Dedifferentiated amniotic fluid mesenchymal stem cell (primary cell): ENCODE results near the gene RAP1GAP2.

Experiments
- DNase-seq: peaks from one replicate; pipeline ENCODE4 v3.0.0-alpha.2; 2016; ENCODE audit errors: extremely low spot score

The RAP1GAP2 gene

DNA sequence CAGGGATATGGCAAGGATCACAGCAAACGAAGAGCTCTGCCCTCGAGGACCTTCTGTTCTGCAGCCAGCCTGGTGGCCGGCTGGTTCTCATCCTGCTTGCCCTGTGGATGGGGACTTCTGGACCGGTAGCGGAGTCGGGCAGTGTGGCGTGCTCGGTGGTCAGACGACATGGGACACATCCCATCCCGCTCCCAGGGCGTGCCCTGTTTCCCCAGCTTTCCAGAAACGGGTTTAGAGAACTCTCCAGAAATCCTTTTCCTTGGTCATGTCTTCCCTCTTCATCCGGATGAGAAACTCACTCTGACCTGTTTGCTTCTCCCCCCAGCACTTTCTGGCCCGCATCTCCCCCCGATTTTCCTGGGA lies 151.3 kb downstream of the RAP1GAP2 start:
- DNase-seq: no peak

DNA sequence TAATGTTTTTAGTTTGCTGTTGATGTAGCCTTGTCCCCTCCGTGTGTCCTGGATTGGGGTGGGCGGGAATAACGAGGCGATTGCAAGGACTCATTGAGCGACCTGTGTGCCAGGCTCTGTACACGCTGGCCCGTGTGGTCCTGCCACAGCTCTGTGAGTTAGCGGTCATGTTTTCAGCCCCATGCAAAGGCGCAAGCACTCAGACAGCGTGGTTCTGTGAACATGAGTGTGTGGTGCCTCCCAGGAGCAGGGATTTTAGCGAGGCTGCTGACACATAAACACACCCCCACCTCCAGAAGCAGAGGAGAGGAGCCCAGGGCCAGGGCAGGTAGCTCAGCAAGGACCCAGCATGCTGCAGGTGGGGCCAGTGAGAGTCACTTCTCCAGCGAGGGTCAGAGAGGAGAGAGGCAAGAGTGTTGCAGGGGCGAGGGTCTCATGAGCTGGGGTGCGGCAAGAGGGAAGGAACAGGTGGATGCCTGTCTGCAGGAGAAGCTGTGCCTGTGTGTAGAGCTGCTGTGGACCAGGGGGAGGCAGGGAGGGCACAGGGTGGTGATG lies 151.8 kb downstream of the RAP1GAP2 start:
- no peak for DNase-seq

DNA sequence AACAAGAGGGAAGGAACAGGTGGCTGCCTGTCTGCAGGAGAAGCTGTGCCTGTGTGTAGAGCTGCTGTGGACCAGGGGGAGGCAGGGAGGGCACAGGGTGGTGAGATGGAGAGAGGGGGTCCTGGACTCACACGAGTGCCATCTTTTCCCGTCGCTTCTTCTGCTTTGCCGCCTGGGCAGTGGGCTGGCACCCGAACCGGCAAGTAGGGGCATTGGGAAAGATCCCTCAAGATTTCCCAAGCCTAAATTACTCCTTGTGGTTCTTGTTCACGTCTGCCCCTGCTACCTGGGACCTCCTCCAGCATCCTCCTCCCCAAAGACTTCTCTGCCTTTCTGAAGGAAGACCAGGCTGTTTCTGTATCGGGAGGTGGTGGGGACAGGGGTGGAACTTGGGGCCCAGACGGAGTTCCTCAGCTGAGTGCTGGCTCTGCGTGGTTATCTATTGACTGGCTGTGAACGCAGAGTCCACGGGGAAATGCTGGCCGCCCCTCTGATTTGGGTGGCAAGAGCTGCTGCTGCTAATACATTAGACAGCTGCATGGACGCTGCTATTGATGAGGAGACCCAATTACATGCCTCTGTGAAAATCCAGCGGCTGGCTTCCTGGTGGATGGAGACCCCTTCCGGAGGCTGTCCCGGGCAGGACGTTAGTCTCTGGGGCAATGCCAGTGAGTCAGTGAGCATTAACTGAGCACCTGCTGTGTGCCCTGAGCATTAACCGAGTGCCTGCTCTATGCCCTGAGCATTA lies 152.7 kb downstream of the RAP1GAP2 start:
- no peak for DNase-seq

GRCh38 chr17:2949469-2950044 lies 153.3 kb downstream of the RAP1GAP2 start:
- no peak for DNase-seq

DNA sequence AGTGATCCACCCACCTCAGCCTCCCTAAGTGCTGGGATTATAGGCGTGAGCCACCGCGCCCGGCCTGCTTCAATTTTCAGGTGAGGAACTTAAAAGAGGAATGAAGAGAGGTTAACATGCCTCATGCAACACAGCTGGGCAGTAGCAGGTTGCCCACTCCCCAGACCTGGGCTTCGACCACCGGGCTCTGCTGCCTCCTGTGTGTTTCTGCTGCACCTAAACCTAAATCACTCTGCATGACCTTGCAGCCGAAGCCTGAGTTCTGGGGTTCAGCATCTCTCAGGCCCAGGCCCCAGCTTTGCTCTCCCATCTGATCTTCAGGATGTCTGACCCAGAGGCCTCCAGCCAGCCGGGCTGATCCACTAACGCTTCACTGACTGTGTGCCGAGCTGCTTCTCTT lies 154.6 kb downstream of the RAP1GAP2 start:
- DNase-seq: no peak

DNA sequence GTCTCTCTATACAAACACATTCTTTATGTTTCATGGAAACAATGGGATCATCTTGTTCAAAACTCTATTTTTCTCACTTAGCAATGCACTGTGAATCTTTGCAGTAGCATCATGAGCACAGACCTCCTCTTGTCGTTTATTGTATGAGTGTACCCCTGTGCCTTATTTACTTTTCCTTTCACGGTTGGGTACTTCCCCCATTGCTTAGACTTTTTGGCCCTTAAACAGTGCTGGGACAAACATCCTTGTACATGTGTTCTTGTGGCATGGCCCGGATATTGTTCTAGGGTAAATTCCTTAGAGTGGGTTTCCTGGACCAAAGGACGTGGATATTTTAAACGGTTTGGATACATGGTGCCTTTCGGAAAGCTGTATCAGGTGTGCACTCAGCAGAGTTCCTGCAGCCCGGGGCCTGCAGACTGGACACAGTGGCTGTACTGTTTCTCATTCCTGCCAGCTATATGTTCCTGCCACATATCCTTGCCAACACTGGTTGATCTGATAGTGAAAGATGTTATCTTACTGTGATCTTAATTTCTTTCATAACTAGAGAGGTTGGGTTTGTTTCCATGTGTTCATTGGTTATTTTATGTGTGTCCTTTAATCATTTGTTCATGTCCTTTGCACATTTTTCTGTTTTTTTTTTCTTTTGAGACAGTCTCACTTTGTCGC lies 156.1 kb downstream of the RAP1GAP2 start:
- no peak for DNase-seq

- DNase-seq: no peak
These were observed 158.7 kb downstream of the RAP1GAP2 start for GRCh38 chr17:2954898-2955445.

DNA sequence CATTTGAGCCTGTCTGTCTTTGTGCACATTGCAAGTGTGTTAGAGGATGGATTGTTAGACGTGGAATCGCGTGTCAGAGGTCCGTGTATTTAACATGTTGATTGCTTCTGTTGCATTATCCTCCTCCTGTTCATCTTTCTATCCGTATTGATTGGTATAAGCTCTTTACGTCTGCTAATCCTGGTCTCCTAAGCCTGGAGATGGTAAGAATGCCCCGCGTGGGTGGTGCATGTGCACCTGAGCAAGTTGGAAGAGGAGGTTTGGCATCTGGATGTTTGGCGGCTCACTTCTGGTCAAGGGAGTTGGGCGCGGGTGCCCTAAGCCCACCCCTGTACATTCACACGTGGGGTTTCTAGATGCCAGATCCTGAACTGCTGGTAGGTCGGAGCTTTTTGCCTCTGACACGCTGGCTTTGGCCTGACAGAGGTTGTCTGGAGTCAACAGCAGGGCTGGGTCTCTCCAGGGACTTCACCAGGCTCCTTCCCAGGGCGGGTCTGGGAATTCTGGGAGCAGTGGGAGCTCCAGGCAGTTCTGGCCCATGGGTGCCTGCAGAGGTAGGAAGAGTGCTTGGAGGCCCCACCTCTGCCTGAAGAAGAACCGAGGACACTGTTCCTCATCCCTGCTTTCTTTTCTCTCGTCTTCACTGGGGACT lies 159.8 kb downstream of the RAP1GAP2 start:
- no peak for DNase-seq

DNA sequence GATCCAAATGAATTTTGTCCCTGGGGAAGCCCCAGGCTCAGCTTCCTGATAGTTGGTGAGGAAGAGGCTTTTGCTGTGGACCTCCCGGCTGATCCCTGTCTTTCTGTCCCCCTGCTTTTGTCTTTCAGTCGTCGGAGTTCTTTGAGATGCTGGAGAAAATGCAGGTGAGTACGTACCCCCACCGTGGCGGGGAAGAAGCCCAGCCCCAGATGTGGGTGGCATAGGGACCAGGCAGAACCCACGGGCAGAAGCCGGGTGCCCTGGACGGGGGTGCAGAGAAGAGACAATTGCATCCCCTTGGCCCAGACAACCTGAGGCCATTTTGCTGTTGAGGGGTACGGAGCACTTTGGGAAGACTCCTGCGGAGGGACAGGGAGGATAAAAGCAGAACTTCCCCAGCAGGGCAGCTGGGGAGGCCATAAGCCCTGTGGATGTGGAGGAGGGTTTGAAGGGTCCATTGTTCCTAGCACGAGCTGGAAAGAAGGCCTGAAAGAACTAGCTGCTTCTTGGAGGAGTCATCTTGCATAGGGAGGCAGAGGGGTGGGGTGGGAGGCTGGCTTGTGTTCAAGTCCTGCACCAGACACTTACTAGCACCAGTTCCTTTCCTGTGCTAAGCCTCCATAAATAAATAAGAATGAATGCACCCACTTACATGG lies 161.5 kb downstream of the RAP1GAP2 start:
- DNase-seq: no peak

DNA sequence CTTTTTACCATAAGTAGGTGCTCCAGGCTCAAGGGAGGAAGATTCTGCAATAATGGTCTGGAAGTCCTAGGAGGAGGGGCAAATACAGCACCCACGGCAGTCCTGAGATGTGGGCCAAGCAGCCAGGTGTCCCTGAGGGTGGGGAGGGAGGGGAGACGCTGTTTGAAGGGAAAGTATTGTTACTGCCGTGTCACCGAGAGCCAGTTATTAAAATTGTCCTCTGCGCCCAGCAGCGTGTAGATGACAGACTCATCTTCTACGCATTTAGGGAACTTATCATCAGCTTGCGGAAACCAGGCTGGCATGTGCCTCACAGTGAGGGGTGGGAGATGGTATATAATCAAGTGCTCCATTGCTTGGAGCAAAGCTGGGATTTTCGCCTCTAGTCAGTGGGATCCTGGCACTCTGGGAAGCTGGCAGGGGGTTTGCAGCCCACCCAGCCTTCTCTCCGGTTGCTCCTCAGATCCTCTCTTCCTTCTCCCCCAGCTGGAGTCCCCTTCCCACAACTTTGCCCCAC lies 162.5 kb downstream of the RAP1GAP2 start:
- DNase-seq: no peak

- no peak for DNase-seq
These were observed 163.3 kb downstream of the RAP1GAP2 start for GRCh38 chr17:2959371-2960130.

- no peak for DNase-seq
These were observed 165.2 kb downstream of the RAP1GAP2 start for GRCh38 chr17:2961446-2961845.

DNA sequence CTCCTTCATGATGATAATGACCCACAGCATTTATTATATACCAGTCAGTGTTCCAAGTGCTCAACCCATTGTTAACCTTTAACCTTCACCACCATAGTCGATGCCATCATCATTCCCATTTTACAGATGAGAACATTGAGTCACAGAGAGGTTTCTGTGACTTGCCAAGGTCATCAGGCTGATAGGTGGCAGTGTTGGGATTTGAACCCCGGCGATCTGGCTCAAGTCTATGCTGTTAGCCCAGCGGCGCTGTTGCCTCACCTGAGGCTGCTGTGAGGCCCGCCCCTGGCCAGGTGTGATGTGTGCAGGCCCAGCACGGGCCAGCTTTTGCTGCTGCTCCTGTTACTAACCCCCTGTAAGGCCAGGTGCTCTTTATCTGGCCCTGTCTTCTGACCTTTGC lies 166.0 kb downstream of the RAP1GAP2 start:
- DNase-seq: no peak

GRCh38 chr17:2962729-2963128 lies 166.5 kb downstream of the RAP1GAP2 start:
- DNase-seq: no peak

GRCh38 chr17:2963332-2964027 lies 167.2 kb downstream of the RAP1GAP2 start:
- no peak for DNase-seq

DNA sequence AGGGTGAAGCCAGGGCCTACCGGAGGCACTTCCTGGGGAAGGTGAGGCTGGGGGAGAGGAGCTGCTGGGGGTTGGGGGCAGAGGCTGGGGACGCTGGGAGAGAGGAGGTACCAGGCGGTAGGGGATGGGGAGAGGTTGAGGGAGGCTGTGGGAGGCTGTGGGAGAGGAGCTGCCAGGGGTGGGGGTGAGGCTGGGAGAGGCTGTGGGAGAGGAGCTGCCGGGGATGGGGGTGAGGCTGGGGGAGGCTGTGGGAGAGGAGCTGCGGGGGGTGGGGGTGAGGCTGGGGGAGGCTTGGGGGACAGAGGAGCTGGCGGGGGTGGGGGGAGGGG lies 167.8 kb downstream of the RAP1GAP2 start:
- DNase-seq: no peak

GRCh38 chr17:2964370-2964769 lies 168.1 kb downstream of the RAP1GAP2 start:
- DNase-seq: no peak

DNA sequence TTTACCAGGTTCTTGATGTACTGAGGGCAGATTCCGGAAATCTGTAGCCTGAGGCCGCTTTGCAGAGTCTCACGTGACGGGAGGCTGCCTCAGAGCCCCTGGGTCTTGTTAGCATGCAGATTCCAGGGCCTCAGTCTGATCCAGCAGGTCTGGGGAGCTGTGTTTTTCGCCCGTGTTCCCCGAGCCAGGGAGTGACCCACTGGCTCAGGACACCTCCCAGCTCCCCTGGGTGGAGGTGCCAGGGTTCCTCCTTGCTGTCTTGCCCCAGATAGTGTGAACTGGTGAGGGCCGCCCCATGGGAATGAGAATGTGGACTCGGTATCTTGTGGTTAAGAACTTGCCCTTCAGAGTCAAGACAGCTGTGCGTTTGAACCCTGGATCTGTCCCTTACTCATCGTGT lies 168.6 kb downstream of the RAP1GAP2 start:
- DNase-seq: no peak

- DNase-seq: no peak
These were observed 169.7 kb downstream of the RAP1GAP2 start for GRCh38 chr17:2965621-2966595.
